GM12801 (cell line): ENCODE results near the gene TP53TG5.

Source experiments
- CTCF ChIP-seq: IDR thresholded peaks from one replicate; pipeline ENCODE4 v1.5.1; 2011; ENCODE audit warnings: control low read depth; ENCODE audit not compliant: insufficient read length; ENCODE audit errors: extremely low read depth

Gene TP53TG5

GRCh38 chr20:45409521-45410272 is 31.6 kb upstream of the TP53TG5 start:
- no peak for TF ChIP-seq CTCF

DNA sequence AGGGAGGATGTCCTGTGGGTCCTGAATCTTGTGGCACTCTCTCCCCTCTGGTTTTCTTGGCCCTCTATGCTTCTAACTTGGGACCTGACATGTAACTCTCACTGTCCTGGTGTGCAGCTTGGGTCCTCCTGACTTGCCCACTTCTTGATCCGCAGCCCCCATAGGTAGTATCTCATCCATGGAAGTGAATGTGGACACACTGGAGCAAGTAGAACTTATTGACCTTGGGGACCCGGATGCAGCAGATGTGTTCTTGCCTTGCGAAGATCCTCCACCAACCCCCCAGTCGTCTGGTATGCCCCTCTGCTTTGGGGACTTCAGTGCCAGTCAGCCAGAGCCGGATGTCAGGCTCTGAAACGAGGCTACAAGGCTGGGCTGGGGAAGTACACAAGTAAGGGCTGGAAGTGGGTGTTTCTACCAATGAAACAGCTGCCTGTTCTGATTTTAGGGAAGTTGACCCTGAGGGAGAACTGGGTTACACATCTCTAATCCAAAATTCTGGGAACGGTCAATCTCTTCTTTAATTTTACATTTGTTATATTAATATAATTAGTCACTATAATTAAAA is 30.6 kb upstream of the TP53TG5 start:
- no peak for TF ChIP-seq CTCF

DNA sequence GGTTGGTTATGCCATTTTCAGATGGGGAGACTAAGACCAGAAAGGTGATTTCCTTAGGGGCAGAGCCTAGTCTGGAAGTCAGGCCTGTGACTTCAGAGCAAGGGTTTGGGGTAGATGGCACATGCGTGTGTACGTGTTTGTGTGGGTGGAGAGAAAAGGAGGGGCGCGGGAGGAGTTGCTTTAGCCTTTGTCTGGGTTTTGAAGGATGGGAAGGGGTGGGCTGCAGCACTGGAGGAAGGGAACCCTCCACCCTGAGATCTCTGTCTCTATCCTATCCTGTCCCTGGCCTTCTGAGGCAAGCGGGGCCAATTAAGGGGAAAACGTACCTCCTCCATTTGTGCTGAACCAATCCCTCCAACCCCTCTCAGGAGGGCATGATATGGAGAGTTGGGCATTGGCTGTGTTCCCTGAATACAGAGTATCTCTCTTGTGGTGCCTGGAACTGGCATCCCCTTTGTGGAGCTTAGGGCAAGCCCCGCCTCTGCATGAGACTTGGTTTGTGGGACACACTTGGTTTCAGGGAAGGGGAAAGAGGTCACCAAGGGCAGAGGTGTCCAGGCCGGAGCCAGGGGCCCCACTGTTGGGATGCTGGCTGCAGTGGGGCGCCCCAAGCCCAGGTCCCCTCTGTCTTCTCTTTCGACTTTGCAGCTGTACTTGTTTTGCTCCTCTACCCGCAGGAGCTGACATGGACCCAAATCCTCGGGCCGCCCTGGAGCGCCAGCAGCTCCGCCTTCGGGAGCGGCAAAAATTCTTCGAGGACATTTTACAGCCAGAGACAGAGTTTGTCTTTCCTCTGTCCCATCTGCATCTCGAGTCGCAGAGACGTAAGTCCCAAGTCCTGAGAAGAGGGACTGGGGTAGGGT is 29.9 kb upstream of the TP53TG5 start, which contains the start of gene DBNDD2:
TSS of gene DBNDD2 (plus strand) at position 507 of the 863 bp plus-strand sequence. CDS start at position 686, 179 bp downstream.
- no peak for TF ChIP-seq CTCF

- TF ChIP-seq CTCF, result no peak
Measured at GRCh38 chr20:45407067-45407745, 29.1 kb upstream of the TP53TG5 start.

DNA sequence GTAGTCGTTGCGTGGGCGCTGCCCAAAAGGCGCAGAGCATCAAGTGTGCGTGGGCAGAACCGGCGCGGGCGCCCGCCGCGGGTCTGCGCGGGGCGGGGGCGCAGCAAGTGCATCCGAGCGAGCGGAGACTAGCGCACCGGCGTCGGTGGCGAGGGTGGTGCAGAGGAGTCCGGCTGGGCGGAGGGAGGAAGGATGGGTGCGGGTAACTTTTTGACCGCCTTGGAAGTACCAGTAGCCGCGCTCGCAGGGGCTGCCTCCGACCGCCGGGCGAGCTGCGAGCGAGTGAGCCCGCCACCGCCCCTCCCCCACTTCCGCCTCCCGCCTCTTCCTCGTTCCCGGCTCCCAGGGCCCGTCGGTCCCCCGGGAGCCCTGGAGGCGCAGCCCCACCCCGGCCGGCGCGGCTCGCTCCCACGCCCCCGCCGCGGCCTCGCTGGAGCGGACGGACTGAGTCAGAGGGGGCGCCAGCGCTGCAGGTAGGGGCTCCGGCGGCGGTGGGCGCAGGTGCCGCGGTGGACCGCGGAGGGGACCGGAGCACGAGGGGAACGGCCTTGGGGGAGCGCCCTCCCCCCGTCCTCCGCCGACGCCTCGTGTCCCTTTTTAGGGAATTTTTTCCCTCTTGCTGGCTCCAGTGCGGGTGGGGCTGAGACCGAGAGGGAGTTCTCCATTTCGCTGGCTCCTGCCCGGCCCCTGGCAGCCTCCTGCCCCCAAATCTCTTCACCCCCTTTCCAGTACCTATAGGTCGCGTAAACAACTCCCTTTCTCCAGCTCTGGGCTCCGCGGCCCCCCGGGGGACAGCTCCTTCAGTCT is 28.3 kb upstream of the TP53TG5 start:
- TF ChIP-seq CTCF, result no peak

DNA sequence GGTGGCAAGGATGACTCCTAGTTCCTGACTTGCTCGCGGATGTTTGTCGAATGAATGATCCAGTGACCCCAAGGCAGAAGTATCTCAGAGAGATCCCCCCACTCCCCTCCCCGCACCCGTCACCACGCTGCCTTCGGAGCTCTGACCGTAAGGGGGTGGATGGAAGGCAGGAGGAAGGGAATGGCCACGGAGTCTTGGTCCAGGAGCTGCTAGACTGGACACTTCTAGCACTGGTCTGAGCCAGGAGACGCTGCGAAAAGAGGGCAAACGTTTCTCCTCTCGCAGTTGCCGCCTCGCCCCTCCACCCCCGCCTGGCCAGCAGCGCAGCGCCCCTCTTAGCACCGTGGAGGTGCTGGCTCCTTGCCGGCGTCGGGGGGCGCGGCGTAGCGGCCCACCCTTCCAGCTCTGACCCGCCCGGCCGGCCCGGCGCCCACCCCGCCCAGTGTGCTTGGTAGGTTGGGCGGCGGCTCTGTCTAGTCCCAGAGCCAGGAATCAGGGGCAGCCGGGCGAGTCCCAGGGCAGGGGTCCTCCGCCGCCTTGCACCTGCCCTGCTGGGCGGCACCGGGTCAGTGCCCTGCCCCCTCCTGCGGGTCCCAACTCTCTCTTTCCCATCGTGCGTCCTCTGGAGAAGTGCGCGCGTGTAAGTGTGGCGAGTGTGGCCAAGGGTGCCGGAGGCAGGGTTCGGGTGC is 27.6 kb upstream of the TP53TG5 start:
- TF ChIP-seq CTCF, result no peak
